HFFc6 (cell line): ENCODE measurements around the gene SCAPER. TPM values are rescaled to one million over a fixed set of nuclear protein-coding genes. Genes with fewer than 3 reads are reported as not detected.
"Not testable (repeated sequence)": the region's sequence is repeated elsewhere in the genome, so short reads cannot be mapped to it uniquely, and the experiment has no call there.

Experiments
- DNase-seq: peaks from one replicate; pipeline ENCODE4 v3.0.0-alpha.2; 2018
- H3K27ac Mint-ChIP-seq: 2 replicates; pipeline ENCODE4 v1.8.0; 2020; ENCODE audit warnings: mild to moderate bottlenecking, mixed read lengths
- H3K27me3 Mint-ChIP-seq: 2 replicates; pipeline ENCODE4 v1.8.0; 2021; ENCODE audit warnings: mild to moderate bottlenecking, moderate library complexity, mixed read lengths; ENCODE audit not compliant: insufficient read depth
- H3K36me3 Mint-ChIP-seq: 2 replicates; pipeline ENCODE4 v1.8.0; 2021; ENCODE audit warnings: low read depth, mixed read lengths
- H3K4me1 Mint-ChIP-seq: 2 replicates; pipeline ENCODE4 v1.8.0; 2020; ENCODE audit warnings: low read depth, mixed read lengths
- H3K4me3 Mint-ChIP-seq: 2 replicates; pipeline ENCODE4 v1.8.0; 2020; ENCODE audit warnings: mild to moderate bottlenecking, moderate library complexity, mixed read lengths
- H3K9me3 Mint-ChIP-seq: 2 replicates; pipeline ENCODE4 v1.8.0; 2020; ENCODE audit warnings: mild to moderate bottlenecking, mixed read lengths
- CTCF ChIP-seq: fragments of 200-600 bp; sonication (generic); IDR thresholded peaks from 2 replicates; pipeline ENCODE4 v1.5.0; 2021; ENCODE audit warnings: antibody characterized with exemption, mild to moderate bottlenecking
- total RNA-seq, 6 experiments: library from RNA; stranded (reverse); fragmentation: NEBNext Ultra II Directional; extraction: Animal tissue kit (Norgen Biotek cat#: 25700); gene quantifications; 2 replicates in 1 of 6; 3 replicates in 5 of 6; pipeline ENCODE4 v1.2.3, GENCODE V29; 2021

SCAPER gene
- total RNA-seq, 6 experiments from 2014 or later, result 6.9 to 10.1 (median 8.1) TPM

- H3K36me3 Mint-ChIP-seq, result no peaks in the 10 kb centered on the region
- H3K4me3 Mint-ChIP-seq, result no peak overlapping the region
- H3K9me3 Mint-ChIP-seq, result no peaks in the 10 kb centered on the region
- no peak for DNase-seq
- no peak overlapping the region for H3K27ac Mint-ChIP-seq
- peaks cover 17% of the 10 kb centered on the region for H3K27me3 Mint-ChIP-seq
- TF ChIP-seq CTCF, result no peak
- H3K4me1 Mint-ChIP-seq, result peaks cover 31% of the 10 kb centered on the region
Measured at GRCh38 chr15:76321602-76322001, 583.5 kb downstream of the SCAPER start.

GRCh38 chr15:76321171-76321570, 584.0 kb downstream of the SCAPER start:
- H3K9me3 Mint-ChIP-seq, result no peaks in the 10 kb centered on the region
- H3K27me3 Mint-ChIP-seq, result peaks cover 17% of the 10 kb centered on the region
- DNase-seq, result no peak
- no peak overlapping the region for H3K27ac Mint-ChIP-seq
- no peaks in the 10 kb centered on the region for H3K36me3 Mint-ChIP-seq
- TF ChIP-seq CTCF, result no peak
- peaks cover 31% of the 10 kb centered on the region for H3K4me1 Mint-ChIP-seq
- H3K4me3 Mint-ChIP-seq, result no peak overlapping the region

- Mint-ChIP-seq H3K36me3 (no peaks in the 10 kb centered on the region), H3K4me1 (peaks cover 31% of the 10 kb centered on the region), H3K4me3 (no peak overlapping the region), H3K9me3 (no peaks in the 10 kb centered on the region), H3K27me3 (peaks cover 14% of the 10 kb centered on the region), H3K27ac (no peak overlapping the region)
- no peak for DNase-seq
- TF ChIP-seq CTCF, result no peak
Measured at GRCh38 chr15:76320012-76320411, 585.1 kb downstream of the SCAPER start.

- TF ChIP-seq CTCF, result no peak
- Mint-ChIP-seq H3K36me3 (0 out of 2 replicates have a peak, but pooled peaks cover 4% of the 10 kb centered on the region), H3K27ac (peak overlapping the region; percentile 52), H3K27me3 (no peaks in the 10 kb centered on the region), H3K4me3 (no peak overlapping the region), H3K9me3 (no peaks in the 10 kb centered on the region), H3K4me1 (peaks cover 38% of the 10 kb centered on the region)
- no peak for DNase-seq
Measured at GRCh38 chr15:76313731-76314130, 591.4 kb downstream of the SCAPER start.

- Mint-ChIP-seq H3K4me1 (peaks cover 43% of the 10 kb centered on the region), H3K4me3 (peak overlapping the region; percentile 93; the same call in 1 of the 2 replicates), H3K27ac (peak overlapping the region; percentile 52)
- not testable (repeated sequence) for DNase-seq, H3K27me3 Mint-ChIP-seq, H3K9me3 Mint-ChIP-seq, H3K36me3 Mint-ChIP-seq
Measured at GRCh38 chr15:76313175-76313567, 592.0 kb downstream of the SCAPER start.

GRCh38 chr15:76312540-76313174, 592.5 kb downstream of the SCAPER start:
- no peak for TF ChIP-seq CTCF
- 0 out of 2 replicates have a peak, but pooled peaks cover 4% of the 10 kb centered on the region for H3K36me3 Mint-ChIP-seq
- H3K4me1 Mint-ChIP-seq, result peaks cover 47% of the 10 kb centered on the region
- H3K9me3 Mint-ChIP-seq, result no peaks in the 10 kb centered on the region
- peak overlapping the region; percentile 52 for H3K27ac Mint-ChIP-seq
- no peaks in the 10 kb centered on the region for H3K27me3 Mint-ChIP-seq
- H3K4me3 Mint-ChIP-seq, result peak overlapping the region; percentile 93
- peak; percentile 72 for DNase-seq
